ENCODE results near the gene DOCK1.

The DOCK1 gene

DNA sequence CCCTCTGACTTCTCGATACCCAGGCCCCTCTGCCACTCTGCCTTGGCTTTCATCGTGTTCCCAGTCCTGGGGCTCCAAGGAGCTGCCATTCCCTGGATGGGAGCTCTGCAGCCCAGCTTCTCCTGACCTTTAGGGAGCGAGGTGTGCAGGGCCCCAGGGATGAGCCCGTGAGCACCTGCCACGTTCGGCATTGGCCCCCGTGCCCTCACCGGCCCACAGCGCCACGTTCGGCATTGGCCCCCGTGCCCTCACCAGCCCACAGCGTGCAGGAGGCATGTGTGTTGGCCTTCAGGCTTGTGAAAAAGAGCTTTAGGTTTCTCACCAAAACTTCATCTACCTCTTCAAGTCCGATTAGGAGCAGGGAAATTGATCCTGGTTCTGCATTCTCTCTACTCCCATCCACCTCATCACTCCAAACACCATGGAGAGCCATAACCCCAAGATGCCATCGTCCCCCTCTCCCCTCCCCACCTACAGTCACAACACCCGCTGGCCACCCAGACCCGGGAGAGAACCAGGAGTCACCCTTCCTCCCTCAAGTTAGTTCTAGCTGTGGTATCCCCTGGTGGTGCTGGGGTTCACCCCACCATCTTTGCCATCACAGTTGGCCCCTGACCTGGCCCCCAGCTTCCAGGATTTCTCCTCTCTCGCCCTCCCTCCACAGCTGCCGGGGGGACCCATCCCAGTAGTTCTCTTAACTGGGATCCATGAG, 524.5 kb downstream of the DOCK1 start:
- no peaks in the 10 kb centered on the region; the same call in 1 of the 2 replicates for H3K9me3 ChIP-seq (ENCODE audit: insufficient read depth, low read depth, low read length)
- H3K4me1 ChIP-seq (ENCODE audit: insufficient read depth, low read length): no peaks in the 10 kb centered on the region
- no peak overlapping the region for H3K4me3 ChIP-seq (ENCODE audit: low read length)
- H3K36me3 ChIP-seq (ENCODE audit: insufficient read depth, low read depth, low read length): peaks cover 25% of the 10 kb centered on the region; the same call in 1 of the 2 replicates
- no peak overlapping the region for H3K9ac ChIP-seq (ENCODE audit: low read depth, low read length)
- H3K27ac ChIP-seq (ENCODE audit: low read length): no peak overlapping the region
- H3K27me3 ChIP-seq (ENCODE audit: insufficient read depth, low read length): no peaks in the 10 kb centered on the region

- no peak overlapping the region for H3K27ac ChIP-seq (ENCODE audit: low read length)
- no peaks in the 10 kb centered on the region for H3K27me3 ChIP-seq (ENCODE audit: insufficient read depth, low read length)
- no peak overlapping the region for H3K9ac ChIP-seq (ENCODE audit: low read depth, low read length)
- H3K9me3 ChIP-seq (ENCODE audit: insufficient read depth, low read depth, low read length): no peaks in the 10 kb centered on the region; the same call in 1 of the 2 replicates
- H3K4me3 ChIP-seq (ENCODE audit: low read length): no peak overlapping the region
- peaks cover 15% of the 10 kb centered on the region; the same call in 1 of the 2 replicates for H3K36me3 ChIP-seq (ENCODE audit: insufficient read depth, low read depth, low read length)
- no peaks in the 10 kb centered on the region for H3K4me1 ChIP-seq (ENCODE audit: insufficient read depth, low read length)
Observed at GRCh38 chr10:127431525-127431924, 526.3 kb downstream of the DOCK1 start.

DNA sequence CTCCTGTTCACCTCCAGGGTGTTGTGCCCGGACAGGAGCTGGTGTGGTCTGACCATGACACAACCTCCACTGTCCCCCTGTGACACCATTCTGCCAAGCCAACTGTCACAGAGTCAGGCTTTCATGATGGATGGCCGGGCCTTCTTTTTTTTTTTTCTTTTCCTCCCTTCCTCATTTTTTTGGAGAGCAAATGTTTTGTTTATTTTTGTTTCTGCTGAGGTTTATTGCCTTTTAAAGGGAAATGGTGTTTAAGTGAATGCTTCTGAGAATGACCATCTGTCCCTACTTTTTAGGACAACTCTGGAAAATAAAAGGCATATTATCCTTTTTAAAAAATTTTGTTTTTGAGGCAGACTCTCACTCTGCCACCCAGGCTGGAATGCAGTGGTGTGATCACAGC, 528.8 kb downstream of the DOCK1 start:
- Histone ChIP-seq H3K27me3 (ENCODE audit: insufficient read depth, low read length) (no peaks in the 10 kb centered on the region), H3K27ac (ENCODE audit: low read length) (no peak overlapping the region), H3K4me3 (ENCODE audit: low read length) (no peak overlapping the region), H3K9me3 (ENCODE audit: insufficient read depth, low read depth, low read length) (no peaks in the 10 kb centered on the region; the same call in 1 of the 2 replicates), H3K9ac (ENCODE audit: low read depth, low read length) (no peak overlapping the region), H3K4me1 (ENCODE audit: insufficient read depth, low read length) (no peaks in the 10 kb centered on the region), H3K36me3 (ENCODE audit: insufficient read depth, low read depth, low read length) (peaks cover 11% of the 10 kb centered on the region)

DNA sequence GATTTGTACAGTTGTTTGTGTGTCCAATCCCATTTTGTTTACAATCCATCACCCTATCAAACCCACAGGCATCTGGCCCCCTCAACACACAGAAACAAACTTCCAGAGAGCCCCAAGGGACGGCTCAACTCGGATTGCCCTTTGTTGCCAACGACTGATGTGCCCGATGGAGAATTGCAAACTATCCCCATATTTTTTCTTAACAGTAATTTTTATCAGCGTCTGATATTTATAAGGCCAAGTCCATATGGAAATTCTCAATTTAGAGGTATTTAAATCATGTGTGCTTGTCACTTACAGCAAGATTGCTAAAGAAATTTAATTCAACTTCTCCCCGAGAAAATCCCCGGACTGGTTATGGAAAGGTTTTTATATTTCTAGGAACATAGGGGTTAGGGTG, 530.0 kb downstream of the DOCK1 start:
- H3K27me3 ChIP-seq (ENCODE audit: insufficient read depth, low read length): no peaks in the 10 kb centered on the region
- H3K9me3 ChIP-seq (ENCODE audit: insufficient read depth, low read depth, low read length): no peaks in the 10 kb centered on the region; the same call in 1 of the 2 replicates
- H3K4me1 ChIP-seq (ENCODE audit: insufficient read depth, low read length): no peaks in the 10 kb centered on the region
- H3K27ac ChIP-seq (ENCODE audit: low read length): no peak overlapping the region
- H3K9ac ChIP-seq (ENCODE audit: low read depth, low read length): no peak overlapping the region
- peaks cover 17% of the 10 kb centered on the region for H3K36me3 ChIP-seq (ENCODE audit: insufficient read depth, low read depth, low read length)
- no peak overlapping the region for H3K4me3 ChIP-seq (ENCODE audit: low read length)

DNA sequence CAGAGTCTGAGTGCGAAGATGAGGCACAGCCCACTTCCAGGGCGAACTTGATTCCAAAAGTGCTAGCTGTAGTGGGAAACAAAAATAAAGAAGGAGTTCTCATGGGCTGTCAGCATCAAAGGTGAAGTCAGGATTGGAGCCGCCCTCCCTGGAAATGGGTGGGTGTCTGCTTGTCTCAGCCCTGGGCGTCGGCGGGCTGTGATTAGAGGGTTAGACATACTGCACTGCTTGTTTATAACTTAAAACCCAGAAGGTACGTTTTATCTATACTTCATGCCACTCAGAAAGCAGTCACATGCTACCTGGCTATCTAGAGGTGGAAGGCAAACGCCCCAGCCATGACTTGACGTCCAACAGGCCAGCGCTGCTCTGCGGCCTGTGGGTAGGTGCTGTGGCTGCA, 535.1 kb downstream of the DOCK1 start:
- peaks cover 40% of the 10 kb centered on the region for H3K36me3 ChIP-seq (ENCODE audit: insufficient read depth, low read depth, low read length)
- H3K9ac ChIP-seq (ENCODE audit: low read depth, low read length): no peak overlapping the region
- H3K27me3 ChIP-seq (ENCODE audit: insufficient read depth, low read length): no peaks in the 10 kb centered on the region
- H3K4me1 ChIP-seq (ENCODE audit: insufficient read depth, low read length): peaks cover 12% of the 10 kb centered on the region; the same call in 1 of the 2 replicates
- H3K4me3 ChIP-seq (ENCODE audit: low read length): no peak overlapping the region
- no peak overlapping the region for H3K27ac ChIP-seq (ENCODE audit: low read length)
- H3K9me3 ChIP-seq (ENCODE audit: insufficient read depth, low read depth, low read length): peaks cover 19% of the 10 kb centered on the region

- H3K9ac ChIP-seq (ENCODE audit: low read depth, low read length): peak overlapping the region; percentile 65; the same call in 1 of the 2 replicates
- H3K27ac ChIP-seq (ENCODE audit: low read length): peak overlapping the region; percentile 74
- H3K4me3 ChIP-seq (ENCODE audit: low read length): peak overlapping the region; percentile 51; the same call in 1 of the 2 replicates
- H3K9me3 ChIP-seq (ENCODE audit: insufficient read depth, low read depth, low read length): peaks cover 19% of the 10 kb centered on the region
- H3K36me3 ChIP-seq (ENCODE audit: insufficient read depth, low read depth, low read length): peaks cover 44% of the 10 kb centered on the region
- H3K27me3 ChIP-seq (ENCODE audit: insufficient read depth, low read length): no peaks in the 10 kb centered on the region
- H3K4me1 ChIP-seq (ENCODE audit: insufficient read depth, low read length): peaks cover 12% of the 10 kb centered on the region; the same call in 1 of the 2 replicates
Observed at GRCh38 chr10:127441350-127442219, 536.4 kb downstream of the DOCK1 start.

GRCh38 chr10:127442220-127442525, 536.9 kb downstream of the DOCK1 start:
- H3K36me3 ChIP-seq (ENCODE audit: insufficient read depth, low read depth, low read length): peaks cover 45% of the 10 kb centered on the region
- peaks cover 19% of the 10 kb centered on the region for H3K9me3 ChIP-seq (ENCODE audit: insufficient read depth, low read depth, low read length)
- H3K27ac ChIP-seq (ENCODE audit: low read length): peak overlapping the region; percentile 74

DNA sequence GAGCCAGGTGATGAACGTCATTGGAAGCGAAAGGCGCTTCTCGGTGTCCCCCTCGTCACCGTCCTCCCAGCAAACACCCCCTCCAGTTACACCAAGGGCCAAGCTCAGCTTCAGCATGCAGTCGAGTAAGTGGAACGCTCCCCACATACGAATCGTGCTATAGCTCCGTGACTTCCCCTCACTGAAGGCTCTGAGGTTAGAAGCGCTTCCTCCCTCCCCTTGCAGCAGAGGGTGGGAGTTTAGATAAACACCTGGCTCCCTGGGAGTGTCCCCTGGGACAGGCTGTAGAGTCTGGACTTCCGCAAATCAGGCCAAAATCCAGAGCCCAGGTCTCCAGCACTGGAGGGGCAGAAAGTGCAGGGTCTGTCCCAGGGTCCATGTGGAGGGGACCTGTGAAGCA, 538.9 kb downstream of the DOCK1 start:
- Histone ChIP-seq H3K9ac (ENCODE audit: low read depth, low read length) (no peak overlapping the region), H3K27me3 (ENCODE audit: insufficient read depth, low read length) (no peaks in the 10 kb centered on the region), H3K4me1 (ENCODE audit: insufficient read depth, low read length) (peaks cover 12% of the 10 kb centered on the region; the same call in 1 of the 2 replicates), H3K9me3 (ENCODE audit: insufficient read depth, low read depth, low read length) (peaks cover 19% of the 10 kb centered on the region), H3K4me3 (ENCODE audit: low read length) (no peak overlapping the region), H3K36me3 (ENCODE audit: insufficient read depth, low read depth, low read length) (peaks cover 41% of the 10 kb centered on the region), H3K27ac (ENCODE audit: low read length) (no peak overlapping the region)

More at GRCh38 chr10:127442220-127442525, 536.9 kb downstream of the DOCK1 start:
- Histone ChIP-seq H3K9ac (ENCODE audit: low read depth, low read length) (peak overlapping the region; percentile 65; the same call in 1 of the 2 replicates), H3K27me3 (ENCODE audit: insufficient read depth, low read length) (no peaks in the 10 kb centered on the region), H3K4me1 (ENCODE audit: insufficient read depth, low read length) (peaks cover 12% of the 10 kb centered on the region; the same call in 1 of the 2 replicates), H3K4me3 (ENCODE audit: low read length) (peak overlapping the region; percentile 44; the same call in 1 of the 2 replicates)

GRCh38 chr10:127447197-127447596, 542.0 kb downstream of the DOCK1 start:
- Histone ChIP-seq H3K9me3 (ENCODE audit: insufficient read depth, low read depth, low read length) (peaks cover 19% of the 10 kb centered on the region), H3K27ac (ENCODE audit: low read length) (no peak overlapping the region), H3K36me3 (ENCODE audit: insufficient read depth, low read depth, low read length) (peaks cover 36% of the 10 kb centered on the region), H3K4me3 (ENCODE audit: low read length) (no peak overlapping the region), H3K9ac (ENCODE audit: low read depth, low read length) (no peak overlapping the region; the same call in 1 of the 2 replicates), H3K27me3 (ENCODE audit: insufficient read depth, low read length) (no peaks in the 10 kb centered on the region), H3K4me1 (ENCODE audit: insufficient read depth, low read length) (peaks cover under 1% of the 10 kb centered on the region; the same call in 1 of the 2 replicates)

- H3K9me3 ChIP-seq (ENCODE audit: insufficient read depth, low read depth, low read length): no peaks in the 10 kb centered on the region
- peaks cover 22% of the 10 kb centered on the region for H3K36me3 ChIP-seq (ENCODE audit: insufficient read depth, low read depth, low read length)
- H3K4me3 ChIP-seq (ENCODE audit: low read length): no peak overlapping the region
- H3K4me1 ChIP-seq (ENCODE audit: insufficient read depth, low read length): no peaks in the 10 kb centered on the region
- H3K27me3 ChIP-seq (ENCODE audit: insufficient read depth, low read length): no peaks in the 10 kb centered on the region
- H3K27ac ChIP-seq (ENCODE audit: low read length): no peak overlapping the region
- H3K9ac ChIP-seq (ENCODE audit: low read depth, low read length): no peak overlapping the region
Observed at GRCh38 chr10:127449490-127449889, 544.3 kb downstream of the DOCK1 start.

GRCh38 chr10:127450644-127451043, 545.4 kb downstream of the DOCK1 start:
- no peak overlapping the region for H3K9ac ChIP-seq (ENCODE audit: low read depth, low read length)
- no peak overlapping the region for H3K27ac ChIP-seq (ENCODE audit: low read length)
- H3K9me3 ChIP-seq (ENCODE audit: insufficient read depth, low read depth, low read length): no peaks in the 10 kb centered on the region

More at GRCh38 chr10:127450644-127451043, 545.4 kb downstream of the DOCK1 start:
- peaks cover 11% of the 10 kb centered on the region; the same call in 1 of the 2 replicates for H3K36me3 ChIP-seq (ENCODE audit: insufficient read depth, low read depth, low read length)
- no peak overlapping the region for H3K4me3 ChIP-seq (ENCODE audit: low read length)
- no peaks in the 10 kb centered on the region for H3K27me3 ChIP-seq (ENCODE audit: insufficient read depth, low read length)
- H3K4me1 ChIP-seq (ENCODE audit: insufficient read depth, low read length): no peaks in the 10 kb centered on the region

Measured in iPS-20b (cell line).